ENCODE results near the gene NLRC4. TPM values are rescaled to one million over a fixed set of nuclear protein-coding genes. Genes with fewer than 3 reads are reported as not detected.

The NLRC4 gene
- total RNA-seq, 2 experiments from 2014 or later = 0.11 TPM; not detected in 1

DNA sequence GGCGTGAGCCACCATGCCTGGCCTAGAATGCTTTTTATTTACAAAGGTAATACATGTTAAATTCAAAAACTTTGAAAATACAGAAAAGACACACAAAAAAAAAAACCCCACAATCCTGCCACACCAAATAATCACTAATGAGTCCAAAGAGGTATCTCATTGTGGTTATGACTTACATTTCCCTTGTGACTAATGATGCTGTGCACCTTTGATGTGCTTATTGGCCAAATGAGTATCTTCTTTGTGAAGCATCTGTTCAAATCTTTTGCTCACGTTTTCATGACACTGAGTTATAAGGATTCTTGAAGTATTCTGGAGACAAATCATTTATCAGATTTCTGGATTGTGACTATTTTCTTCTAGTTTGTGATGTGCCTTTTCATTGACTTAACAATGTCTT is 6.4 kb upstream of the NLRC4 start:
- intact Hi-C loops (cut with DNase I, micrococcal nuclease) = no loop called here

GRCh38 chr2:32262105-32262504 is 2.6 kb downstream of the NLRC4 start:
- no peaks in the 10 kb centered on the region for H3K36me3 Mint-ChIP-seq (ENCODE audit: low read depth)
- CTCF ChIA-PET = no interaction called here
- Histone ChIP-seq H3K27ac (ENCODE audit: low read depth in 1 of 2, low read length in 2 of 2) (no peak overlapping the region), H3K27me3 (ENCODE audit: control insufficient read depth in 1 of 2, insufficient read depth in 2 of 2, low read length in 2 of 2) (peaks cover 0 to 2% of the 10 kb centered on the region in 2 experiments), H3K4me3 (ENCODE audit: low read length) (no peak overlapping the region), H3K36me3 (ENCODE audit: insufficient read depth, low read length) (no peaks in the 10 kb centered on the region), H3K4me1 (ENCODE audit: insufficient read depth, low read length) (no peaks in the 10 kb centered on the region), H3K9me3 (ENCODE audit: control insufficient read depth in 1 of 2, insufficient read depth in 1 of 2, low read length in 2 of 2) (no peaks in the 10 kb centered on the region)
- H3K4me3 Mint-ChIP-seq = no peak overlapping the region
- peak in 3 of 14 experiments; percentile 18 to 60 (median 48) for DNase-seq
- ATAC-seq (ENCODE audit: poor library complexity) = no peak
- intact Hi-C loops (cut with DNase I, micrococcal nuclease) = no loop called here
- no peaks in the 10 kb centered on the region for H3K9me3 Mint-ChIP-seq
- H3K27ac Mint-ChIP-seq = no peak overlapping the region
- H3K27me3 Mint-ChIP-seq = peaks cover under 1% of the 10 kb centered on the region
- TF ChIP-seq CTCF (IDR thresholded peaks at IDR 0.05) = no peak
- POLR2A ChIA-PET = no interaction called here
- peaks cover 4% of the 10 kb centered on the region for H3K4me1 Mint-ChIP-seq (ENCODE audit: low read depth)

More for the DNA sequence above, 6.4 kb upstream of the NLRC4 start:
- no peaks in the 10 kb centered on the region for H3K4me1 Mint-ChIP-seq (ENCODE audit: low read depth)
- Histone ChIP-seq H3K4me1 (ENCODE audit: insufficient read depth, low read length) (no peaks in the 10 kb centered on the region), H3K4me3 (ENCODE audit: low read length) (no peak overlapping the region), H3K27ac (ENCODE audit: low read depth in 1 of 2, low read length in 2 of 2) (no peak overlapping the region), H3K9me3 (ENCODE audit: control insufficient read depth in 1 of 2, insufficient read depth in 1 of 2, low read length in 2 of 2) (no peaks in the 10 kb centered on the region), H3K36me3 (ENCODE audit: insufficient read depth, low read length) (no peaks in the 10 kb centered on the region), H3K27me3 (ENCODE audit: control insufficient read depth in 1 of 2, insufficient read depth in 2 of 2, low read length in 2 of 2) (no peaks in the 10 kb centered on the region)
- no peak for TF ChIP-seq CTCF (IDR thresholded peaks at IDR 0.05)
- no peak for DNase-seq
- no peak for ATAC-seq (ENCODE audit: poor library complexity)
- POLR2A ChIA-PET = no interaction called here
- no peaks in the 10 kb centered on the region for H3K9me3 Mint-ChIP-seq
- no peak overlapping the region for H3K4me3 Mint-ChIP-seq
- CTCF ChIA-PET = no interaction called here
- H3K27me3 Mint-ChIP-seq = peaks cover 4% of the 10 kb centered on the region
- no peak overlapping the region for H3K27ac Mint-ChIP-seq
- H3K36me3 Mint-ChIP-seq (ENCODE audit: low read depth) = no peaks in the 10 kb centered on the region

DNA sequence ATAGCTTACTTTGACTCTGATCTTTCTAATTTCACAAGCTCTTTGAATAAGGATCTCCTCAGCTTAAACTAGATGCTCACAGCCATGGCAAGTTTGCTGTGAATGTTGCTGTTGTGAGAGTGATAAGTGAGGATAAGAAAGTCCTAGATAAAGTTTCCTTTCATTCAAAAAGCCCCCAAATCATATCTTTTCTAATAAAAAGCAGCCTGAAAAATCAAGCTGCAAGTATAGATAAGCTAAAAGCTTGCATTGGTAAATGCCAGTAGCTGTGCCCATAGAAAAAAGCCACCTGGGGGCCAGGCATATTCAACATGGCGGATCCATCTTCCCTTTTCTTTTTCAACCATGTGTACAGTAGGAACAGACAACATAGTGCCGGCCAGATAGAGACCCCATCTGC is 4.3 kb downstream of the NLRC4 start:
- no peaks in the 10 kb centered on the region for H3K36me3 ChIP-seq (ENCODE audit: insufficient read depth, low read length)
- no peaks in the 10 kb centered on the region for H3K36me3 Mint-ChIP-seq (ENCODE audit: low read depth)
- ChIA-PET POLR2A (no interaction called here), CTCF (no interaction called here)
- no peaks in the 10 kb centered on the region for H3K9me3 ChIP-seq (ENCODE audit: control insufficient read depth in 1 of 2, insufficient read depth in 1 of 2, low read length in 2 of 2)
- H3K9me3 Mint-ChIP-seq = no peaks in the 10 kb centered on the region
- H3K27ac ChIP-seq (ENCODE audit: low read depth in 1 of 2, low read length in 2 of 2) = no peak overlapping the region
- ATAC-seq (ENCODE audit: poor library complexity) = no peak
- peaks cover 4% of the 10 kb centered on the region for H3K27me3 Mint-ChIP-seq
- H3K27me3 ChIP-seq (ENCODE audit: control insufficient read depth in 1 of 2, insufficient read depth in 2 of 2, low read length in 2 of 2) = peaks cover 0 to 2% of the 10 kb centered on the region in 2 experiments
- no peak overlapping the region for H3K4me3 ChIP-seq (ENCODE audit: low read length)
- no peak for TF ChIP-seq CTCF (IDR thresholded peaks at IDR 0.05)
- H3K4me3 Mint-ChIP-seq = no peak overlapping the region
- intact Hi-C loops (cut with DNase I, micrococcal nuclease) = no loop called here
- H3K27ac Mint-ChIP-seq = no peak overlapping the region
- H3K4me1 Mint-ChIP-seq (ENCODE audit: low read depth) = peaks cover 4% of the 10 kb centered on the region
- H3K4me1 ChIP-seq (ENCODE audit: insufficient read depth, low read length) = no peaks in the 10 kb centered on the region
- no peak for DNase-seq
